Retinal pigment epithelial cell (primary cell): ENCODE data around the gene SORCS2.

Experiments used
- DNase-seq: peaks from one replicate; pipeline ENCODE4 v3.0.0-alpha.2; 2010; ENCODE audit warnings: low read depth
- H3K4me3 ChIP-seq: 2 replicates; pipeline ENCODE4 v1.5.1; 2011; ENCODE audit warnings: mild to moderate bottlenecking, low read length, control low read depth, moderate library complexity
- TF ChIP-seq, protein P1 (sequence below): conservative IDR thresholded peaks from 2 replicates; pipeline ENCODE4 v1.5.1; 2011; ENCODE audit warnings: low read depth, low read length, control low read depth, inconsistent platforms

Gene SORCS2

DNA sequence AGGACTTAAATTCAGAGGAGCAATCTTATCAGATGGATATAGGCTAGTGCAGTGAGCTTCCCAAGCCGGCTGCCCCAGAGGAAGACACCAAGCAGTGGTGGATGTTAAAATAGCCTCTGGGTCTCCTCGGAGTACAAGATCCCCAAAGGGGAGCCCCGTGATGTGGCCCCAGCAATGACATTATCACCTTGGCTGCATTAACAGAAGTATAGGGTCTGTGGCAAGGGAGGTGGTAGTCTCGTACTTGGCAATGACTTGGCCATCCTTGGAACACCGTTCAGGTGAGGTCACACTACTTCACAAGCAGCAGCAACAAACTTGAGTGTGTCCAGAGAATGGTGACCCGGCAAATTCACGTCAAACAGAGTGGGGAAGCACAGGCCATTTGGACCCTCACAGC, 174.6 kb downstream of the SORCS2 start:
- no peak for DNase-seq
- no peak overlapping the region for H3K4me3 ChIP-seq
- TF ChIP-seq, protein P1, sequence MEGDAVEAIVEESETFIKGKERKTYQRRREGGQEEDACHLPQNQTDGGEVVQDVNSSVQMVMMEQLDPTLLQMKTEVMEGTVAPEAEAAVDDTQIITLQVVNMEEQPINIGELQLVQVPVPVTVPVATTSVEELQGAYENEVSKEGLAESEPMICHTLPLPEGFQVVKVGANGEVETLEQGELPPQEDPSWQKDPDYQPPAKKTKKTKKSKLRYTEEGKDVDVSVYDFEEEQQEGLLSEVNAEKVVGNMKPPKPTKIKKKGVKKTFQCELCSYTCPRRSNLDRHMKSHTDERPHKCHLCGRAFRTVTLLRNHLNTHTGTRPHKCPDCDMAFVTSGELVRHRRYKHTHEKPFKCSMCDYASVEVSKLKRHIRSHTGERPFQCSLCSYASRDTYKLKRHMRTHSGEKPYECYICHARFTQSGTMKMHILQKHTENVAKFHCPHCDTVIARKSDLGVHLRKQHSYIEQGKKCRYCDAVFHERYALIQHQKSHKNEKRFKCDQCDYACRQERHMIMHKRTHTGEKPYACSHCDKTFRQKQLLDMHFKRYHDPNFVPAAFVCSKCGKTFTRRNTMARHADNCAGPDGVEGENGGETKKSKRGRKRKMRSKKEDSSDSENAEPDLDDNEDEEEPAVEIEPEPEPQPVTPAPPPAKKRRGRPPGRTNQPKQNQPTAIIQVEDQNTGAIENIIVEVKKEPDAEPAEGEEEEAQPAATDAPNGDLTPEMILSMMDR, result no peak

DNA sequence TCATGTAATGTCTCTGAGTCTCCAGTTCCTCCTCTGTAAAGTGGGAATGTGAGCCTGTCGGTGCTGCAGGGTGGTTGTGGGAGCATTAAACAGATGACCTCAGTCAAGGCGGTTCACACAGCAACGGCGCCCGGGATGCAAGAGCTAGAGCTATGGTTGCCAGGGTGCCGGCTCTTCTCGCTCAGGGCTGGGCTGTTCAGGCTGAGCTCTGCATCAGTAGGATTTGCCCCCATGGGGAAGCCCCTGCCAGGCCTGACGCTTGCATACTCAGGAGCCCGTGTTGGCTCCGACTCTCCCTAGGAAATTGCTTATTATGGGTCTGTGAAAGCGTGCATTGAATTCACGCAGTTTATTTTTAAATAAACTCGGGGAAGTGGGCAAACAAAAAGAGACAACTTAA, 175.1 kb downstream of the SORCS2 start:
- DNase-seq, result no peak
- H3K4me3 ChIP-seq, result no peak overlapping the region
- TF ChIP-seq, protein P1, result no peak

DNA sequence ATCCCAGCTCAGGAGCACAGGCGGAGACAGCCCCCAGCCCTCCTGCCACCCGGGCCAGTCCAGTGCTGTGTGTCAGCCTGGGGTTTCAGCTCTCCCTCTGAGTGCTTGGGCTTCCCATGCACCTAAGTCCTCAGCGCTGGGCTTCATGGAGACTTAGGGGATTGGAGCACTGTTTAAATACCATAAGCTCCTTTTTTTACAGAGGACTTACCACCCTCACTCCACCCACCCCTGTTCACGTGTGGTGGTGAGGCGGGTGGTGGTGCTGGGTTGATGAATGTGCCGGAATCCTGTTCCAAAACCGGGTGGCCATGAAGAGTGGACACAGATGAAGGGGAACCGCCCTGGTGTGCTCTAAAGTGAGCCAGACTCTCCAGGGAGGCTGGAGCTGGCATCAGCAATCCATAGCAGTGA, 175.5 kb downstream of the SORCS2 start:
- no peak overlapping the region for H3K4me3 ChIP-seq
- DNase-seq, result no peak
- TF ChIP-seq, protein P1, result no peak

DNA sequence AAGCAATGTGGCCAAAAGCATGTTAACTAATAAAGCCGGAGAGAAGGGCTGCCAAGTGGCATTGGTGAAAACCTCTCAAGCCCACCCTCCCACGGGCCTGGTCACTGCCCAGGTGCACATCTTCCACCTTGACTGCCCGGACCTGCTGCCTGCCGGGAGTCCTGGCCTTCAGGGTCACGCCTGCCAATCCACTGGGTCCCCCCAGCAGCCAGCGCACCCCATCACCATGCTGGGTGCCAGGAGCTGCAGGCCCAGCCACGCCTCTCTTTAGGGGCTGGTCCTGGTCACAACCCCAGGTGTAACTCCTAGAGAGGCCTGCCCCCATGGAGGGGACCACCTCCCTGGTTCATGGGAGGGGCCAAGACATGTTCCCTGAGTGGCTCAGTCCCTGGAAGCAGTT, 176.0 kb downstream of the SORCS2 start:
- TF ChIP-seq, protein P1, result no peak
- DNase-seq, result no peak

DNA sequence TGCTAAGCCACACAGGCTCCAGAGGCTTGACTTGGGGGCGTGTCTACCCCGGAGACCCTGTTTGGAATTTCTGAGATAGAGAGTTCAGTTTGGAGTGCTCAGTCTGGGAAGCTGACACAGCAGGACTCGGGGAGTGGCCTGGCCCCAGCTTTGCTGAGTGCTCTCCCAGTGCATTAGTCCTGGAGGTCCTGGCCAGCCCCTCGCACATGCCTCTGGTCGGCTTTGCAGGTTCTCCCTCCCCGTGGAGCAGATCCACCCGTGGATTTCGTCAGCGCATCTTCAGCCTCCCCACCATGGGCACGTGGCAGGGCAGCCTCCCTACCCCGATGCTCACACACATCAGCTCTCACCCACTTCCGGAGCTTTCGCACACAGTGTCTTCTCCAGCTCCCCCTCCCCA, 177.2 kb downstream of the SORCS2 start:
- no peak for DNase-seq
- TF ChIP-seq, protein P1, result no peak
- no peak overlapping the region for H3K4me3 ChIP-seq

More for the DNA sequence above, 176.0 kb downstream of the SORCS2 start:
- H3K4me3 ChIP-seq, result no peak overlapping the region

GRCh38 chr4:7370038-7370437, 177.7 kb downstream of the SORCS2 start:
- no peak for DNase-seq
- TF ChIP-seq, protein P1, result no peak
- H3K4me3 ChIP-seq, result no peak overlapping the region

DNA sequence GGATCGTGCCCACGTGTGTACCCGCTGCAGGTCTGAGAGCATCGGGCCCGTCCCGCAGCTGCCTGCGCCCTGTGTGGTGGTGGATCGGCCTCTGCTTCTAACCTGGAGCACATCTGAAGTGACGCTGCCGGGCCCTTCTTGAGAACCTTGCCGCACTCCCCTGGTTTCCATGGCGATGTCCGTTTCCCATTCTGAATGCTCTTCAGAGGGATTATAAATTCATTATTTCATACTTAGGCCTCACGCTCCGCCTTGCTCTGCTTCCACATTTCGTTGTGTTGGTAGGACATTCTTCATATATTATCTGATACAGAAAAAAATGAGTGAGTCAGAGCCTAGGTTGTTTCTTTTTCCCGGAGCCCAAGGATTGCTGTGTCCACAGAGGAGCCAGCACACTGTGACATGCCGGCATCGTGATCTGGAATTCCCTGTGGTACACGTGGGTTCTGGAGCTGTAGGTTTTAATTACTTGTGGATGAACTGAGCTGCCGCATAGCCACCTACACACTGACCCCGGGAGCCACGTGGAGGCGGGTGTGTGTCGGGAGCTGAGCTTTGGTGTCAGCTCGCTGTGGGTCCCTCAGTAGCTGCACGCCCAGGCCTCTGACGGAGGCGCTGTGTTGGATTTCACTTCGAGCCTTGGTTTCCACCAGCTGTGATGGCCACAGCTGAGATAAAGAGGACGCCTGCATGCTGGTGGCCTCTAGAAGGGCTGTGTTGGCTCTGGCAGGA, 179.0 kb downstream of the SORCS2 start:
- TF ChIP-seq, protein P1, result peak; percentile 13
- DNase-seq, result peak; percentile 91
- no peak overlapping the region for H3K4me3 ChIP-seq
